Medulla oblongata (tissue), 1 donor: ENCODE data around the gene THBS3.
A peak's percentile ranks its signal among the peaks of the same experiment; 100 is the strongest.
"Not testable (repeated sequence)": the region's sequence is repeated elsewhere in the genome, so short reads cannot be mapped to it uniquely, and the experiment has no call there.

Source experiments
- DNase-seq: peaks from one replicate; pipeline ENCODE4 v3.0.0-alpha.2; 2015; ENCODE audit errors: extremely low spot score

Gene THBS3

GRCh38 chr1:155189926-155190325, 17.8 kb downstream of the THBS3 start:
- DNase-seq: not testable (repeated sequence)

- DNase-seq: no peak
Observed at GRCh38 chr1:155188268-155188667, 19.4 kb downstream of the THBS3 start.

- DNase-seq: no peak
Observed at GRCh38 chr1:155187456-155187891, 20.2 kb downstream of the THBS3 start.

GRCh38 chr1:155186794-155187455, 20.8 kb downstream of the THBS3 start:
- DNase-seq: no peak

- DNase-seq: no peak
Observed at GRCh38 chr1:155186067-155186793, 21.5 kb downstream of the THBS3 start.

- no peak for DNase-seq
Observed at GRCh38 chr1:155185783-155186066, 22.0 kb downstream of the THBS3 start.

- no peak for DNase-seq
Observed at GRCh38 chr1:155184835-155185782, 22.6 kb downstream of the THBS3 start.

GRCh38 chr1:155184351-155184811, 23.3 kb downstream of the THBS3 start:
- DNase-seq: no peak

- no peak for DNase-seq
Observed at GRCh38 chr1:155183775-155184221, 23.9 kb downstream of the THBS3 start.

- DNase-seq: no peak
Observed at GRCh38 chr1:155182052-155182550, 25.6 kb downstream of the THBS3 start.

GRCh38 chr1:155181371-155182051, 26.2 kb downstream of the THBS3 start:
- no peak for DNase-seq

- no peak for DNase-seq
Observed at GRCh38 chr1:155179112-155180031, 28.3 kb downstream of the THBS3 start.

GRCh38 chr1:155178441-155179111, 29.1 kb downstream of the THBS3 start:
- no peak for DNase-seq

GRCh38 chr1:155177918-155178281, 29.8 kb downstream of the THBS3 start:
- no peak for DNase-seq

- DNase-seq: no peak
Observed at GRCh38 chr1:155177192-155177917, 30.3 kb downstream of the THBS3 start.

- peak; percentile 87 for DNase-seq
Observed at GRCh38 chr1:155176544-155177071, 31.1 kb downstream of the THBS3 start.

- DNase-seq: no peak
Observed at GRCh38 chr1:155175927-155176371, 31.7 kb downstream of the THBS3 start.

GRCh38 chr1:155175281-155175926, 32.3 kb downstream of the THBS3 start:
- no peak for DNase-seq
